GM19043 (cell line): ENCODE measurements around the gene SULT1C3.

Source experiments
- ATAC-seq: cut with Tn5 transposase; IDR thresholded peaks from one replicate; pipeline ENCODE4 v1.9.1; 2021; ENCODE audit warnings: low read depth; ENCODE audit not compliant: unreplicated experiment

Gene SULT1C3

GRCh38 chr2:108297436-108298141, 57.8 kb downstream of the SULT1C3 start:
- ATAC-seq = no peak

- no peak for ATAC-seq
Observed at GRCh38 chr2:108301558-108301957, 61.8 kb downstream of the SULT1C3 start.

GRCh38 chr2:108304975-108305374, 65.2 kb downstream of the SULT1C3 start:
- peak; percentile 75 for ATAC-seq

GRCh38 chr2:108305901-108306300, 66.1 kb downstream of the SULT1C3 start:
- no peak for ATAC-seq

GRCh38 chr2:108309903-108310302, 70.1 kb downstream of the SULT1C3 start:
- no peak for ATAC-seq
